Endothelial cell of umbilical vein (primary cell): ENCODE data around the gene LCN9. TPM values are rescaled to one million over a fixed set of nuclear protein-coding genes. Genes with fewer than 3 reads are reported as not detected.

Source experiments
- BruUV-seq: library from RNA; stranded (reverse); fragments of 400-500 nt; replicated peaks from 2 replicates; lab custom pipeline; 2021; lab: Mats Ljungman, UMichigan
- CTCF ChIA-PET: fragments of 300-600, 350-600 bp; sonication (Branson Sonifier 250); formaldehyde crosslinking; loops from one replicate; lab custom pipeline; 2021; ENCODE audit warnings: antibody characterized with exemption, inconsistent platforms; lab: Charles Lee
- POLR2A ChIA-PET: fragments of 300-600, 350-600 bp; sonication (Branson Sonifier 250); formaldehyde crosslinking; loops from one replicate; lab custom pipeline; 2021; ENCODE audit warnings: antibody characterized with exemption, inconsistent platforms; lab: Charles Lee
- DNase-seq: peaks from one replicate; pipeline ENCODE4 v3.0.0-alpha.2; 2011; ENCODE audit warnings: low read depth, low spot score
- FAIRE-seq: peaks from 2 replicates; lab custom pipeline; 2011; peaks lifted over from hg19 to GRCh38; lab: Jason Lieb, UNC
- H2AFZ ChIP-seq: 2 replicates; pipeline ENCODE4 v1.6.0; 2012; ENCODE audit warnings: low read depth, low read length, control low read depth, inconsistent platforms
- H3K27ac ChIP-seq: 2 replicates; pipeline ENCODE4 v1.5.1; 2011; ENCODE audit warnings: low read depth, mild to moderate bottlenecking, control low read depth, low read length, moderate library complexity; ENCODE audit not compliant: insufficient read depth
- H3K27me3 ChIP-seq, 2 experiments: 2 replicates each; pipeline versions ENCODE4 v1.6.0 to v1.6.1; 2011; ENCODE audit warnings: low read length in 2 of 2, mixed read lengths in 1 of 2; ENCODE audit not compliant: control insufficient read depth in 2 of 2, insufficient read depth in 2 of 2
- H3K36me3 ChIP-seq, 2 experiments: 2 replicates in 1 of 2; 3 replicates in 1 of 2; pipeline ENCODE4 v1.5.1; 2011; ENCODE audit warnings: low read length in 2 of 2, mild to moderate bottlenecking in 1 of 2, moderate library complexity in 1 of 2; ENCODE audit not compliant: control insufficient read depth in 2 of 2, insufficient read depth in 2 of 2; ENCODE audit errors: extremely low read depth in 1 of 2
- H3K4me1 ChIP-seq: 3 replicates; pipeline ENCODE4 v1.5.1; 2011; ENCODE audit warnings: mild to moderate bottlenecking, low read length; ENCODE audit not compliant: control insufficient read depth, insufficient read depth; ENCODE audit errors: extremely low read depth
- H3K4me2 ChIP-seq: 2 replicates; pipeline ENCODE4 v1.6.1; 2011; ENCODE audit warnings: low read length, control low read depth, mixed read lengths; ENCODE audit not compliant: insufficient read depth
- H3K4me3 ChIP-seq, 3 experiments: fragments of 200-600 bp in 1 of 3; sonication (generic), shearing (Covaris generic) in 1 of 3; replicated peaks in 1 of 3; 2 replicates each; pipeline ENCODE4 v1.5.1; 2011 to 2016; ENCODE audit warnings: control low read depth in 3 of 3, low read length in 3 of 3, mild to moderate bottlenecking in 2 of 3, inconsistent platforms in 1 of 3, low read depth in 1 of 3, moderate library complexity in 1 of 3; ENCODE audit not compliant: insufficient read depth in 1 of 3
- H3K79me2 ChIP-seq: 2 replicates; pipeline ENCODE4 v1.6.0; 2012; ENCODE audit warnings: low read length, inconsistent platforms; ENCODE audit not compliant: control insufficient read depth, insufficient read depth
- H3K9ac ChIP-seq: replicated peaks from 2 replicates; pipeline ENCODE3; 2011; ENCODE audit warnings: low read length, control low read depth; ENCODE audit not compliant: insufficient read depth; ENCODE audit errors: extremely low read depth
- H3K9me1 ChIP-seq: replicated peaks from 3 replicates; pipeline ENCODE4 v1.6.0; 2011; ENCODE audit warnings: mild to moderate bottlenecking, low read length; ENCODE audit not compliant: control insufficient read depth, insufficient read depth; ENCODE audit errors: extremely low read depth
- H3K9me3 ChIP-seq: replicated peaks from 2 replicates; pipeline ENCODE4 v1.5.1; 2012; ENCODE audit warnings: low read length, inconsistent platforms; ENCODE audit not compliant: control insufficient read depth, insufficient read depth
- H4K20me1 ChIP-seq: replicated peaks from 2 replicates; pipeline ENCODE3; 2011; ENCODE audit warnings: mild to moderate bottlenecking, low read length; ENCODE audit not compliant: control insufficient read depth, insufficient read depth; ENCODE audit errors: extremely low read depth
- CTCF ChIP-seq, 2 donors: IDR thresholded peaks; 1 replicate in 1 of 2; 2 replicates in 1 of 2; pipeline ENCODE4 v1.5.1; 2011; ENCODE audit warnings: low read length in 2 of 2, mild to moderate bottlenecking in 2 of 2, moderate library complexity in 2 of 2, control low read depth in 1 of 2, inconsistent platforms in 1 of 2, low read depth in 1 of 2; ENCODE audit not compliant: insufficient read depth in 1 of 2; ENCODE audit errors: extremely low read depth in 1 of 2
- EZH2 ChIP-seq: IDR thresholded peaks from 2 replicates; pipeline ENCODE4 v1.6.1; 2012; ENCODE audit warnings: borderline replicate concordance, low read depth, mild to moderate bottlenecking, moderate library complexity, low read length, inconsistent platforms; ENCODE audit not compliant: severe bottlenecking
- FOS ChIP-seq: IDR thresholded peaks from 2 replicates; pipeline ENCODE4 v1.6.1; 2011; ENCODE audit warnings: mild to moderate bottlenecking, low read length, moderate library complexity, borderline replicate concordance; ENCODE audit not compliant: insufficient read depth
- GATA2 ChIP-seq: IDR thresholded peaks from 2 replicates; pipeline ENCODE4 v1.7.0; 2011; ENCODE audit warnings: low read depth, mild to moderate bottlenecking, moderate library complexity, mixed read lengths, low read length; ENCODE audit not compliant: insufficient read length, insufficient read depth
- JUN ChIP-seq: IDR thresholded peaks from 2 replicates; pipeline ENCODE4 v1.6.1; 2011; ENCODE audit warnings: borderline replicate concordance, low read depth; ENCODE audit not compliant: insufficient read length, insufficient read depth
- MYC ChIP-seq: IDR thresholded peaks from one replicate; pipeline ENCODE4 v1.6.1; 2011; ENCODE audit warnings: mild to moderate bottlenecking, low read depth, low read length
- POLR2A ChIP-seq: IDR thresholded peaks from 2 replicates; pipeline ENCODE4 v1.6.1; 2012; ENCODE audit warnings: low read depth, mild to moderate bottlenecking, control low read depth, low read length
- POLR2AphosphoS5 ChIP-seq: IDR thresholded peaks from 2 replicates; pipeline ENCODE4 v1.6.1; 2012; ENCODE audit warnings: low read depth, mild to moderate bottlenecking, control low read depth, low read length, moderate library complexity; ENCODE audit not compliant: insufficient read depth
- dilution Hi-C: fragments of 300-500 bp; cut with MboI; formaldehyde crosslinking; loops from one replicate; pipeline ENCODE4 v1.15.0; 2019; ENCODE audit warnings: low sequenced_read_pairs; ENCODE audit not compliant: extremely low pct_ligation_motif_present
- intact Hi-C: fragments of 100-400 bp; cut with micrococcal nuclease; formaldehyde crosslinking; loops from one replicate; pipeline ENCODE4 v1.10.0; 2022
- polyA plus RNA-seq, 4 experiments: library from polyadenylated mRNA; depleted of rRNA in 3 of 4; stranded (reverse) in 3 of 4; unstranded in 1 of 4; fragments of >200 nt; gene quantifications; 2 replicates each; pipeline versions ENCODE4 v1.2.1 to v1.2.3, GENCODE V29; 2011 to 2012; ENCODE audit warnings: missing spikeins in 1 of 4
- total RNA-seq: library from RNA; stranded (reverse); gene quantifications from 2 replicates; pipeline ENCODE4 v1.2.3, GENCODE V29; 2021

LCN9 gene
- total and polyA plus RNA-seq, 2 donors (not counting 3 experiments of a cell fraction or from before 2014, with no cell fraction given) = not detected

- Histone ChIP-seq H4K20me1 (no peaks in the 10 kb centered on the region), H3K4me1 (no peaks in the 10 kb centered on the region), H3K27ac (no peak overlapping the region), H3K4me3 (no peak overlapping the region), H3K79me2 (no peaks in the 10 kb centered on the region), H2AFZ (no peak overlapping the region), H3K36me3 (no peaks in the 10 kb centered on the region), H3K4me2 (no peak overlapping the region), H3K9me1 (no peaks in the 10 kb centered on the region), H3K9ac (no peak overlapping the region), H3K27me3 (no peaks in the 10 kb centered on the region), H3K9me3 (no peaks in the 10 kb centered on the region)
- DNase-seq (no peak), FAIRE-seq (no peak)
- intact Hi-C loops = no loop called here
- TF ChIP-seq POLR2A (no peak), GATA2 (no peak)
- POLR2A ChIA-PET = interaction anchor here (0.7 kb wide), 1 partner anchor 10 kb away, joined by 4 read pairs; no protein-coding TSS in a partner anchor
- dilution Hi-C loops = no loop called here
- BruUV-seq = no TSS peak
- CTCF ChIA-PET = no interaction called here
Observed at GRCh38 chr9:135661816-135662560, 1.1 kb upstream of the LCN9 start.

- Histone ChIP-seq H3K4me1 (no peaks in the 10 kb centered on the region), H4K20me1 (no peaks in the 10 kb centered on the region), H3K79me2 (no peaks in the 10 kb centered on the region), H3K4me3 (no peak overlapping the region), H3K27ac (no peak overlapping the region), H3K9me1 (no peaks in the 10 kb centered on the region), H3K9me3 (no peaks in the 10 kb centered on the region), H3K4me2 (no peak overlapping the region), H3K27me3 (no peaks in the 10 kb centered on the region), H3K9ac (no peak overlapping the region), H2AFZ (no peak overlapping the region), H3K36me3 (no peaks in the 10 kb centered on the region)
- FAIRE-seq = no peak
- dilution Hi-C loops = no loop called here
- intact Hi-C loops = no loop called here
- ChIA-PET CTCF (no interaction called here), POLR2A (no interaction called here)
- no peak for DNase-seq
- TF ChIP-seq GATA2 = no peak
- TF ChIP-seq JUN = no peak
- no peak for TF ChIP-seq EZH2
- TF ChIP-seq POLR2A = no peak
- no peak for TF ChIP-seq POLR2AphosphoS5
- TF ChIP-seq MYC = no peak
- TF ChIP-seq FOS = no peak
- no peak for TF ChIP-seq CTCF (IDR thresholded peaks at IDR 0.05; ENCODE audit: extremely low read depth in 1 of 2, insufficient read depth in 1 of 2, low read depth in 1 of 2, low read length in 2 of 2)
- BruUV-seq = no TSS peak
Observed at GRCh38 chr9:135663451-135663770, 302 bp downstream of the LCN9 start.
